ENCODE measurements around the gene PSG1. TPM values are rescaled to one million over a fixed set of nuclear protein-coding genes. Genes with fewer than 3 reads are reported as not detected.
"Not testable (repeated sequence)": the region's sequence is repeated elsewhere in the genome, so short reads cannot be mapped to it uniquely, and the experiment has no call there.

Gene PSG1
- not detected for total RNA-seq
- long read RNA-seq, result 0 reads

- no peak for ATAC-seq
- DNase-seq, result no peak
- intact Hi-C loops (cut with DNase I), result no loop called here
Observed at GRCh38 chr19:42879613-42880012, at the start of gene PSG1. Gene PSG1, minus strand, starts transcription at chr19:42879713. Its CDS starts 132 bp downstream, at chr19:42879581.

- ATAC-seq, result no peak
- DNase-seq, result no peak
- intact Hi-C loops (cut with DNase I), result no loop called here
Observed at GRCh38 chr19:42928896-42929295, 49.4 kb upstream of the PSG1 start.

GRCh38 chr19:42926781-42927180 lies 47.3 kb upstream of the PSG1 start:
- DNase-seq (no peak), ATAC-seq (no peak)
- intact Hi-C loops (cut with DNase I), result no loop called here

- DNase-seq; ATAC-seq; intact Hi-C loops (cut with DNase I): not testable (repeated sequence)
Observed at GRCh38 chr19:42923106-42923505, 43.6 kb upstream of the PSG1 start.

- DNase-seq; intact Hi-C loops (cut with DNase I); ATAC-seq: not testable (repeated sequence)
Observed at GRCh38 chr19:42920971-42921370, 41.5 kb upstream of the PSG1 start.

GRCh38 chr19:42919757-42920079 lies 40.2 kb upstream of the PSG1 start:
- DNase-seq, result no peak
- intact Hi-C loops (cut with DNase I), result no loop called here
- no peak for ATAC-seq

GRCh38 chr19:42919070-42919756 lies 39.7 kb upstream of the PSG1 start:
- intact Hi-C loops (cut with DNase I); ATAC-seq; DNase-seq: not testable (repeated sequence)

- intact Hi-C loops (cut with DNase I); DNase-seq; ATAC-seq: not testable (repeated sequence)
Observed at GRCh38 chr19:42918377-42919069, 39.0 kb upstream of the PSG1 start.

GRCh38 chr19:42917634-42918033 lies 38.1 kb upstream of the PSG1 start, which contains the start of gene PSG6:
Gene PSG6, minus strand, starts transcription at chr19:42917894. Its CDS starts 102 bp downstream, at chr19:42917792.
- ATAC-seq; DNase-seq; intact Hi-C loops (cut with DNase I): not testable (repeated sequence)

- DNase-seq; ATAC-seq; intact Hi-C loops (cut with DNase I): not testable (repeated sequence)
Observed at GRCh38 chr19:42916931-42917330, 37.4 kb upstream of the PSG1 start.

- DNase-seq; intact Hi-C loops (cut with DNase I); ATAC-seq: not testable (repeated sequence)
Observed at GRCh38 chr19:42913516-42913915, 34.0 kb upstream of the PSG1 start.

GRCh38 chr19:42912941-42913340 lies 33.4 kb upstream of the PSG1 start:
- DNase-seq; ATAC-seq; intact Hi-C loops (cut with DNase I): not testable (repeated sequence)

GRCh38 chr19:42911731-42912130 lies 32.2 kb upstream of the PSG1 start:
- DNase-seq, ATAC-seq: not testable (repeated sequence)

GRCh38 chr19:42906162-42906561 lies 26.6 kb upstream of the PSG1 start:
- ATAC-seq; DNase-seq; intact Hi-C loops (cut with DNase I): not testable (repeated sequence)

More at GRCh38 chr19:42911731-42912130, 32.2 kb upstream of the PSG1 start:
- intact Hi-C loops (cut with DNase I), result not testable (repeated sequence)

GRCh38 chr19:42900561-42900960 lies 21.0 kb upstream of the PSG1 start:
- intact Hi-C loops (cut with DNase I); ATAC-seq; DNase-seq: not testable (repeated sequence)

GRCh38 chr19:42899674-42900073 lies 20.2 kb upstream of the PSG1 start:
- DNase-seq; intact Hi-C loops (cut with DNase I); ATAC-seq: not testable (repeated sequence)

- intact Hi-C loops (cut with DNase I); DNase-seq; ATAC-seq: not testable (repeated sequence)
Observed at GRCh38 chr19:42899110-42899509, 19.6 kb upstream of the PSG1 start.

- DNase-seq; ATAC-seq; intact Hi-C loops (cut with DNase I): not testable (repeated sequence)
Observed at GRCh38 chr19:42898656-42899055, 19.1 kb upstream of the PSG1 start.

- ATAC-seq; intact Hi-C loops (cut with DNase I); DNase-seq: not testable (repeated sequence)
Observed at GRCh38 chr19:42897729-42898128, 18.2 kb upstream of the PSG1 start.

- intact Hi-C loops (cut with DNase I), result not testable (repeated sequence)
Observed at GRCh38 chr19:42890446-42890845, 10.9 kb upstream of the PSG1 start.

More at GRCh38 chr19:42890446-42890845, 10.9 kb upstream of the PSG1 start:
- not testable (repeated sequence) for ATAC-seq, DNase-seq
